Stomach smooth muscle (tissue), 2 donors: ENCODE data around the gene NUP42.
A peak's percentile ranks its signal among the peaks of the same experiment; 100 is the strongest.

Source experiments
- H3K27ac ChIP-seq: one replicate; pipeline ENCODE4 v1.7.0; 2013; ENCODE audit warnings: mild to moderate bottlenecking, low read length, inconsistent platforms
- H3K27me3 ChIP-seq, 2 donors: one replicate each; pipeline ENCODE4 v1.7.0; 2013; ENCODE audit warnings: low read length in 2 of 2; ENCODE audit not compliant: insufficient read depth in 2 of 2, control insufficient read depth in 1 of 2
- H3K36me3 ChIP-seq, 2 donors: one replicate each; pipeline ENCODE4 v1.7.0; 2013; ENCODE audit warnings: low read length in 2 of 2; ENCODE audit not compliant: control insufficient read depth in 2 of 2, insufficient read depth in 2 of 2
- H3K4me1 ChIP-seq: one replicate; pipeline ENCODE4 v1.7.0; 2013; ENCODE audit warnings: low read length; ENCODE audit not compliant: control insufficient read depth, insufficient read depth
- H3K4me3 ChIP-seq, 2 donors: one replicate each; pipeline ENCODE4 v1.7.0; 2013; ENCODE audit warnings: low read length in 2 of 2
- H3K9ac ChIP-seq, 2 donors: one replicate each; pipeline ENCODE4 v1.7.0; 2013; ENCODE audit warnings: low read length in 2 of 2, mild to moderate bottlenecking in 1 of 2
- H3K9me3 ChIP-seq, 2 donors: one replicate each; pipeline ENCODE4 v1.7.0; 2013; ENCODE audit warnings: low read length in 2 of 2; ENCODE audit not compliant: control insufficient read depth in 2 of 2
- donor health status: healthy.
- donor health status: Pancreatic carcinoma.

NUP42 gene

GRCh38 chr7:23232966-23233365 lies 51.1 kb downstream of the NUP42 start:
- H3K36me3 ChIP-seq, result no peaks in the 10 kb centered on the region

GRCh38 chr7:23234569-23235296 lies 52.9 kb downstream of the NUP42 start:
- H3K9ac ChIP-seq, result no peak overlapping the region
- no peak overlapping the region for H3K27ac ChIP-seq
- no peaks in the 10 kb centered on the region for H3K36me3 ChIP-seq
- H3K9me3 ChIP-seq, result no peaks in the 10 kb centered on the region
- no peaks in the 10 kb centered on the region for H3K27me3 ChIP-seq
- H3K4me1 ChIP-seq, result no peaks in the 10 kb centered on the region
- H3K4me3 ChIP-seq, result peak overlapping the region in 1 of 2 donors; percentile 35

More at GRCh38 chr7:23232966-23233365, 51.1 kb downstream of the NUP42 start:
- Histone ChIP-seq H3K27me3 (no peaks in the 10 kb centered on the region), H3K27ac (no peak overlapping the region), H3K4me1 (no peaks in the 10 kb centered on the region), H3K4me3 (no peak overlapping the region), H3K9ac (no peak overlapping the region), H3K9me3 (peaks cover 0 to 5% of the 10 kb centered on the region in 2 donors)

- no peak overlapping the region for H3K9ac ChIP-seq
- H3K27ac ChIP-seq, result no peak overlapping the region
- no peaks in the 10 kb centered on the region for H3K9me3 ChIP-seq
- H3K4me1 ChIP-seq, result no peaks in the 10 kb centered on the region
- no peaks in the 10 kb centered on the region for H3K27me3 ChIP-seq
- H3K36me3 ChIP-seq, result no peaks in the 10 kb centered on the region
- no peak overlapping the region for H3K4me3 ChIP-seq
Measured at GRCh38 chr7:23235813-23236221, 54.0 kb downstream of the NUP42 start.

GRCh38 chr7:23237000-23237399 lies 55.2 kb downstream of the NUP42 start:
- Histone ChIP-seq H3K27me3 (no peaks in the 10 kb centered on the region), H3K4me3 (no peak overlapping the region), H3K4me1 (no peaks in the 10 kb centered on the region), H3K9me3 (no peaks in the 10 kb centered on the region), H3K9ac (no peak overlapping the region), H3K36me3 (no peaks in the 10 kb centered on the region), H3K27ac (no peak overlapping the region)

- Histone ChIP-seq H3K9ac (no peak overlapping the region), H3K4me1 (peaks cover 3% of the 10 kb centered on the region), H3K27ac (no peak overlapping the region), H3K27me3 (no peaks in the 10 kb centered on the region), H3K36me3 (no peaks in the 10 kb centered on the region), H3K9me3 (no peaks in the 10 kb centered on the region), H3K4me3 (no peak overlapping the region)
Measured at GRCh38 chr7:23238983-23239652, 57.3 kb downstream of the NUP42 start.

- no peaks in the 10 kb centered on the region for H3K9me3 ChIP-seq
- H3K4me1 ChIP-seq, result peaks cover 3% of the 10 kb centered on the region
- no peaks in the 10 kb centered on the region for H3K27me3 ChIP-seq
- H3K9ac ChIP-seq, result no peak overlapping the region
- H3K36me3 ChIP-seq, result no peaks in the 10 kb centered on the region
- H3K27ac ChIP-seq, result no peak overlapping the region
- H3K4me3 ChIP-seq, result no peak overlapping the region
Measured at GRCh38 chr7:23239698-23240097, 57.9 kb downstream of the NUP42 start.

GRCh38 chr7:23242321-23242720 lies 60.5 kb downstream of the NUP42 start:
- H3K9ac ChIP-seq, result no peak overlapping the region
- H3K27me3 ChIP-seq, result peaks cover 2% of the 10 kb centered on the region in 2 donors
- H3K27ac ChIP-seq, result no peak overlapping the region
- no peaks in the 10 kb centered on the region for H3K9me3 ChIP-seq
- H3K36me3 ChIP-seq, result no peaks in the 10 kb centered on the region
- H3K4me3 ChIP-seq, result no peak overlapping the region
- peaks cover 3% of the 10 kb centered on the region for H3K4me1 ChIP-seq

- no peak overlapping the region for H3K27ac ChIP-seq
- H3K4me3 ChIP-seq, result no peak overlapping the region
- H3K27me3 ChIP-seq, result peaks cover 7 to 8% of the 10 kb centered on the region in 2 donors
- no peak overlapping the region for H3K9ac ChIP-seq
- H3K4me1 ChIP-seq, result peaks cover 3% of the 10 kb centered on the region
- no peaks in the 10 kb centered on the region for H3K9me3 ChIP-seq
- H3K36me3 ChIP-seq, result no peaks in the 10 kb centered on the region
Measured at GRCh38 chr7:23242935-23243334, 61.1 kb downstream of the NUP42 start.

GRCh38 chr7:23246555-23246954 lies 64.7 kb downstream of the NUP42 start, which contains the start of gene GPNMB:
Gene GPNMB, plus strand, starts transcription at chr7:23246775. Its CDS starts 83 bp downstream, at chr7:23246858.
- peak within 1 kb of the TSS in 1 of 2 donors; percentile 44 for H3K9ac ChIP-seq
- peak within 1 kb of the TSS; percentile 56 to 69 for H3K4me3 ChIP-seq

GRCh38 chr7:23247046-23247602 lies 65.3 kb downstream of the NUP42 start:
- no peak overlapping the region for H3K27ac ChIP-seq
- peaks cover 0 to 2% of the 10 kb centered on the region in 2 donors for H3K9me3 ChIP-seq
- peaks cover 3% of the 10 kb centered on the region for H3K4me1 ChIP-seq
- H3K27me3 ChIP-seq, result peaks cover 9 to 13% of the 10 kb centered on the region in 2 donors
- H3K9ac ChIP-seq, result peak overlapping the region in 1 of 2 donors; percentile 44
- H3K36me3 ChIP-seq, result no peaks in the 10 kb centered on the region
- peak overlapping the region; percentile 56 to 69 for H3K4me3 ChIP-seq

More at GRCh38 chr7:23246555-23246954, 64.7 kb downstream of the NUP42 start, which contains the start of gene GPNMB:
- peaks cover 0 to 2% of the 10 kb centered on the region in 2 donors for H3K9me3 ChIP-seq
- H3K27me3 ChIP-seq, result peaks cover 9 to 13% of the 10 kb centered on the region in 2 donors
- no peaks in the 10 kb centered on the region for H3K36me3 ChIP-seq
- peaks cover 3% of the 10 kb centered on the region for H3K4me1 ChIP-seq
- H3K27ac ChIP-seq, result no peak within 1 kb of the TSS
